Skin of body (tissue), 2 donors: ENCODE measurements around the gene KRT6C. TPM values are rescaled to one million over a fixed set of nuclear protein-coding genes. Genes with fewer than 3 reads are reported as not detected.
"Not testable (repeated sequence)": the region's sequence is repeated elsewhere in the genome, so short reads cannot be mapped to it uniquely, and the experiment has no call there.

ENCODE experiments used
- DNase-seq: peaks from one replicate; lab custom pipeline; 2025; lab: John Stamatoyannopoulos, UW
- total RNA-seq: library from RNA; depleted of rRNA; stranded (reverse); fragments of >200 nt; gene quantifications from one replicate; pipeline ENCODE4 v1.2.3, GENCODE V29; 2014

KRT6C gene
- total RNA-seq, 1 donor from 2014 or later: 3.5 TPM

DNA sequence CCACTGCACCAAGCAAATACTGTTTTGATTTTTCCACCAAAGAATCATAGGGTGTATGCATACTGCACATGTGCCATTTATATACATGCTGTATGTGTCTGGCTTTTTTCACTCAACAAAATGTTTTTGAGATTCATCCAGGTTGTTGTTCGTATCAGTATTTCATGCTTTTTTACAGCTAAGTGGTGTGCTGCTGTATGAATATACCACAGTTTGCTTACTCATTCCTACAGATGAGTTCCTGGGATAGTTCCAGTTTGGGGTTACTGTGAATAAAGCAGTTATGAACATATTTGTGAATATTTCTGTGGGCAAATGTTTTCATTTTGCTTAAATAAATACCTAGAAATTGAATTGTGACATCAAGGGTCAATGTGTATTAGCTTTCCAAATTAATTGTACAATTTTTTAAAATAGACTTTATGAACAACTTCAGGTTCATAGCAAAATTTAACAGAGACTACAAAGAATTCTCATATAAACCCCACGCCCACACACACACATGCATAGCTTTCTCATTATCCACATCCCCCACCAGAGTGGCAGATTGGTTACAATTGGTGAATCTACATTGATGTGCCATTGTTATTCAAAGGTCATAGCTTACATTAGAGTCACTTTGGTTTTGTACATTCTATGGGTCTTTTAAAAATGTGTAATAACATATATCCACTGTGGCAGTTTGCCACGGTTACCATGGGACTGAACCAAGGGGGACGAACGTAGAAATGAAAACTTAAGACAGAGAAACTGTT, 26.4 kb upstream of the KRT6C start:
- DNase-seq: no peak

DNA sequence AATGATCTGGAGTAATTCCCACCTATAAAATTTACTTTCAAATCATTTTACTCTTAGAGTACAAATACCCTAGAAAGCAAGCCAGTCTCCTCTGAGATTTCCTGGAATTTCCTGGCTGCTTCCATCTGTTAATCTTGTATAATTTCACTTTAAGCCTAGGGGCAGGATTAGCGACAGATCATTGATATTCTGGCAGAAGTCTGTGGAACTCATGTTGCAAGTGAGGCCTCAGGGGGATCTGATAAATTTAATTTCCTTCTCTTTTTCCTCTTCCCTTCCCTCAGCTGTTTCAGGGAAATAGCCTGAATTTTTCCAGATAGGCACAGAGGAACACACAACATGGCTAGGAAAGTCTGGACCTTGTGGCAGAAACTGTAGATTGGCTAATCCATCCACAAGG, 25.3 kb upstream of the KRT6C start:
- DNase-seq: no peak

DNA sequence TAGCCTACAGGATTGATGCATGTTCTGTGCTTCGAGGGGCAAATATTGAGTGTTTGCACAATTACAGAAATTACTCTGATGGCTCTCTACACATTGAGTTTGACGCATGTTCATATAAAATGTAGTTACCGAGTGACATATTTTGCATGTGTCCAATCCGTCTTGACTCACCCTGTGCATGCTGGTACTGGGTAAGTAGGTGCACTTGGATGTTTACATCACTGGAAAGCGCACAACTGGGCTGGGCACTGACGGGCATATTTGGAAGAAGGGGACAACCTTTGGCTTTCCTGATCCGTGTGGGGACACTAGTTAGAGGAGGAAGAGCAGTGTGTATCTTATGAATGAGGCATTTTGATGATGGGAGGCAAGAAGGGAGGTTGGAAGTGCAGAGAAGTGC, 24.4 kb upstream of the KRT6C start:
- no peak for DNase-seq

DNA sequence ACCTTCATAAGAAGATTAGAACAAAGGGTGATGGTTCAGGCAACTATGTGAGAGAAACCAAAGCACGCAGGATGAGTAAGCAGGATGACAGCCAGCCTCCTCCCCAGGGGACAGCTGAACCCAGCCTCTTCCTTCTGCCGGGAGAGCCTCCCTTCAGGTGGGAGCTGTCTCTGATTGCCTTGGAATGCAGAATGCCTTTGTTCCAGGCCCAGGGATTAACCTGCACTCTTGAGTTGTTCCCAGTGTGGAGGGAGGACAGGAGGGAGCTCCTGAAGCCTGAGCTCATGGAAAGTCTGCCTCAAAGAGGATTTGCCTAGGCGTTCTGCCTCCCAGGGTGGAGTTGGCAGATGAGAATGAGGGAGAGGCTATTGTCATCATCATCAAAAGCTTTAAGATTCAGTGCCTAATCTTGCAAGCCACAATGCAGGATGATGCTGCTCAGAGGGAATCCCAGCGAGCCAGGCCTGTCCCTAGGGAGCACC, 23.0 kb upstream of the KRT6C start:
- no peak for DNase-seq

DNA sequence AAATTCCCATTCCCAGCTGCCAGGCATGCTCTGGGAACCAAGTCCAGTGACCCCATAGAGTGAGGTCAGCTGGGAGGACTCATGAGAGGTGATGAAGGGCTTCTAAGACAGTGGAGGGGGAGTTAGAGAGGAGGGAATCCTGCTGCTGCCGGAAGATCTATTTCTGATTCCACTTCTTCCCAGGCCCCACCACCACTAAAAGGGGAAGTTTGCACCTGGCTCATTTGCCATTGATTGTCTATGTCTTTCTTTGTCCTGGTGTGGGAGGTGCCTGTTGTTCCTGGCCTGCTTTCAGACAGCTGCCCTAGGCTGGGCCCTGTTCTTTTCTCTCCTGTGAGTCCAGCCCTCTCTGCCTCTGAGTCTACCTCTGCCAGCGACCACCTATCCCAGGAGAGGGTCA, 22.4 kb upstream of the KRT6C start:
- DNase-seq: no peak

DNA sequence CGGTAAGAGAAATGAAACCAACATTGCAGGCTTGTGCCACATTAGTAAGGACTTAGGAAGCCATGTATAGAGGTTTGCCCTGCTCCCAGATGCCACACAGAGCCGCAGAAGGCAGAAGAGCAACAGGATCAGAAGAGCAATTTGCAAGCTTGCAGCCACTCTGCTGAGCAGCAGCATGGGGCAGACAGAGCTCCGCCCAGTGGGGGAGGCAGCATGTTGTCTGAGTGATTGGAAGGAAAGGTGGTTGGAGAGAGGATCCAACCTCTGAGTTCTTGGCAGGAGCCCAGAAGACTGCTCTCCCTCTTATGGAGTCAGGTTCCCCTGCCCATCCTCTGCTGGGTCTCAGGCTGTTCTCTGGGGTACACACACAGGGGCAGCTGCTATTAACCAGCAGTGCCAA, 21.8 kb upstream of the KRT6C start:
- no peak for DNase-seq

DNA sequence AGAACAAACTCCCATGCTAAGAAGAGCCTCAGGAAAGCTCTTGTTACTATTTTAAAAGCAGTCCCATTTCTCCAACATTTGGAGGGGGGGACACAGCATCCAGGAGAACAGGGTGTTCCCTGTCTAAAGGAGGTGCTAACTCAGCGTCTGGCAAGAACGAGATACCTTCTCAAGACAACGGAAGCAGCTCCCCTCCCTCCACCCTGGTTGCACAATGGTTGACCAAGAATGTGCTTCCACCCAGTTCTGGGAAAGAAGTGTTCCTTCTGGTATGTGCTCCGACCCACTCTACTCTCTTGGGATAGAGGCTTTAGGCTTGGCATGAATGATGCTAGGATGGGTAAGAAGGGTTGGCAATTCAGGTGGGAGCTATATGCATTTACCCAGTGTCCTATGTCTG, 20.9 kb upstream of the KRT6C start:
- DNase-seq: no peak

DNA sequence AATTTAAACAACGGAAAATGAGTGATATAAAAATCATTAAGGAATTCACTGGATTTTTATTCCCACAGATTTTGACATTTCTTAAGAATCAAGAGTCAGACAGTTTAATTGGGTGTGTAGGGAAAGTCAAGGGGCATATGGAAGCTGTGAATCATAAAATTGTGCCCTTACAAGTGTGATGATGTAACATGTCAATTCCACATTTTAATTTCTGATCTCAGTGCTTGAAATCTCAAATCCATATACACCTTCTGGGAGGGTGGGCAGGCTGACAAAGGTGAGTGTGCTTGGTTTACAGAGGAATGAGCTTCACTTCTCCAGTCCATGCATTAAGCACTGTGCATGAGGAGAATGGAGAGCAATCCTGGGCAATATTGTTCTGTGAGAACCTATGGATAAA, 20.5 kb upstream of the KRT6C start:
- DNase-seq: no peak

DNA sequence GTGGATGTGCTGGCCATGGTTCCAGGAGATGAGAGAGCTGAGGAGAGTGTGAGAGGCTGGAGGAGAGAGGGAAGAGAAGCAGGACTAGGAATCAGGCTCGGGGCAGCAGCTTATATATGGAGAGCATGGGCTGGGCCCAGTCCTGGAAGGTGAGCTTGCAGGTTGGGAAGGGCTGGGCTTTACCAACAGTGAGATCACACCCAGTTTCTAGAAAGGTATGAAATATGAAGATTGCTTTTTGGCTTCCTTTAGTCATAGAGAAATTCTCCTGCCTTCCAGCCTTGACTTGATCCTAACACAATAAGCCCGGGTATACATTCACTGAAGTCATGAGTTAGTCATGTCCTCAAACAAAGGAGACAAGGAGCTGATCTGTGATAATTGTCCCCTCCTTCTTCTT, 19.6 kb upstream of the KRT6C start, which contains the start of gene KRT6A:
TSS of gene KRT6A (minus strand) at position 86 of the 400 bp plus-strand sequence. CDS start at position 17, 69 bp downstream.
- DNase-seq: no peak

DNA sequence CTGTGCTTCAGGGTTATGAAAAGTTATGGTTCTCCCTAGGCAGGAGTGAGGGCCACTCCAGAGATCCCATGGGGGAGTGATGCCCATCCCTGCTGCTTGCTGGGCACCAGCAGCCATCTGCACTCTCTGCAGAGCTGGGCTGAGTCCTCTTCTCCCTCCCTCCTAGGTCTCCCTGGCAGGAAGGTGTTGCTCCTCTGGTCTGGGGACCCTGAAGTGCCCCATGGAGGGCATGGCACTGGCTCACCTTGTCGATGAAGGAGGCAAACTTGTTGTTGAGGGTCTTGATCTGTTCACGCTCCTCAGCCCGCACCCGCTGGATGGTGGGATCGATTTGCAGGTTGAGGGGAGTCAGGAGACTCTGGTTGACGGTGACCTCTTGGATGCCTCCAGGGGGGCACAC, 18.8 kb upstream of the KRT6C start:
- not testable (repeated sequence) for DNase-seq

DNA sequence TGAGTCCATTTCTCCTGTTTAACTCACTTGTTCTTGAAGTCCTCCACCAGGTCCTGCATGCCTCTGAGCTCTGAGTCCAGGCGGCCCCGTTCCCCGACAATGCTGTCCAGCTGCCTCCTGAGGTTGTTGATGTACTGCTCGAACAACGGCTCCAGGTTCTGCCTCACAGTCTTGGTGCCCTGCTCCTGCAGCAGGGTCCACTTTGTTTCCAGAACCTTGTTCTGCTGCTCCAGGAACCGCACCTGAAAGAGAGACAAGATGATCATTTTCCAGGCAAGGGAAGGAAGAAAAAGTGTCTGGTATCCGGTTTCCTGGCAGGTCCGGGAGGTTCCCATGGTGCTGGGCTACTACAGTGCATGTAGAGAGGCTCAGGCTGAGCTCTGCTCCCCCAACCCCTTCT, 17.9 kb upstream of the KRT6C start:
- not testable (repeated sequence) for DNase-seq

DNA sequence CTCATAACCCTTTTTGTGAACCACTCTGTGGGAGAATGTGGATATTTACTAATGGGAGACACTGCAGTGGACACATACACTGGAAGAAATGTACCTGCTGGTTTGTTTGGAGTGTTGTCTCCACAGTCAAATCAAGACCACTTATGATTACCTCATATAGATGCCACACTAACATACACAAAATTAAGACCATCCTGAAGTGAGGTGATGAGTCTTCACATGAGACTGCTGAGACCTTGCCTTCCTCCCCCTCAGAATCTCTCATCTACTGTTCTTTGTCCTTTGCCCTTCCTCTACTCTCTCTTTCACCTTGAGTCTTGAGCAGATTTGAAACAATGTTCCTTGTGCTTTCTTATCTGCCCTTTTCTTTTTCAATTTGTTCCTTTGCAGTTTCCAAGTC, 15.1 kb upstream of the KRT6C start:
- no peak for DNase-seq

DNA sequence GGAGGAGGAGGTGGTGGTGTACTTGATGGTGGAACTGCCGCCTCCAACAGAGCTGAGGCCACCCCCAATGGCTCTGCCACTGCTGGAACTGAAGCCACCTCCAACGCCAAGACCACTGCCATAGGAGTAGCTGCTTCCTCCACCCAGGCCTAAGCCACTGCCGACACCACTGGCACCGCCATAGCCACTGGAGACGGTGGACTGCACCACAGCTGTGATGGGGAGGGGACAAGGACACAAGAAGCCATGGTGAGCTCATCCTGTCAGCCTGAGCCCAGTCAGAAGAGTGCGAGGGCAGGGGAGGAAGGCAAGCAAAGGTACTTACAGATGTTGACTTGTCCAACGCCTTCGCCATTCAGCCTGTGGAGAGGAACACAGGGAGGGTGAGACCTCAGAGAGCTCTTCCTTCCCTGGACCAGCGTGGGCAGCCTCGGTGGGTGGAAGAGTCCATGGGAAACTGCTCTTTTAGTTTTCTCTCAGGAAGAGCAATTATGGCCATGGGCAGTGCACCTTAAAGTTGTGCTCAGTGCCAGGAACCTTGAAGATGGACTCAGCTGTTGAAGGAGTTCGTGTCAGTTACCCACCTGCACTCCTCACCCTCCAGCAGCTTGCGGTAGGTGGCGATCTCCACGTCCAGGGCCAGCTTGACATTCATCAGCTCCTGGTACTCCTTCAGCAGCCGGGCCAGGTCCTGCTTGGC, 14.3 kb upstream of the KRT6C start:
- DNase-seq: not testable (repeated sequence)

DNA sequence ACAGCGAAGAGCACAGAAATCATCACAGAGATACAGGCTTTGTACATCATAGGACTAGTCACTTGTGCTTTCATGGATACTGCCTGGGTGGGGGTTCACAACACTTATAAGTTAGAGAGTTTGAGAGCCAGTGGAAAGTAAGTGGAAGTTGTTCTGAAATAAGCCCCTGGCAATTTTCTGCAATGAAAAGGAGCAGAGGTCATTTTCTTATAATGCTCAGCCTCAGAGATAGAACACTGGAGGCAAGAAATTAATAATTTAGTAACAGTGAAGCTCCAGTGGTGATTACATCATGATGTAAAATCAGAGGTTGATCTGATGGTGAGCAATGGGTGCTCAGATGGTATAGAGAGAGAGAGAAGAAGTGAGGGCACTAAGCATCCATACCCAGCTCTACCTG, 13.6 kb upstream of the KRT6C start:
- no peak for DNase-seq

DNA sequence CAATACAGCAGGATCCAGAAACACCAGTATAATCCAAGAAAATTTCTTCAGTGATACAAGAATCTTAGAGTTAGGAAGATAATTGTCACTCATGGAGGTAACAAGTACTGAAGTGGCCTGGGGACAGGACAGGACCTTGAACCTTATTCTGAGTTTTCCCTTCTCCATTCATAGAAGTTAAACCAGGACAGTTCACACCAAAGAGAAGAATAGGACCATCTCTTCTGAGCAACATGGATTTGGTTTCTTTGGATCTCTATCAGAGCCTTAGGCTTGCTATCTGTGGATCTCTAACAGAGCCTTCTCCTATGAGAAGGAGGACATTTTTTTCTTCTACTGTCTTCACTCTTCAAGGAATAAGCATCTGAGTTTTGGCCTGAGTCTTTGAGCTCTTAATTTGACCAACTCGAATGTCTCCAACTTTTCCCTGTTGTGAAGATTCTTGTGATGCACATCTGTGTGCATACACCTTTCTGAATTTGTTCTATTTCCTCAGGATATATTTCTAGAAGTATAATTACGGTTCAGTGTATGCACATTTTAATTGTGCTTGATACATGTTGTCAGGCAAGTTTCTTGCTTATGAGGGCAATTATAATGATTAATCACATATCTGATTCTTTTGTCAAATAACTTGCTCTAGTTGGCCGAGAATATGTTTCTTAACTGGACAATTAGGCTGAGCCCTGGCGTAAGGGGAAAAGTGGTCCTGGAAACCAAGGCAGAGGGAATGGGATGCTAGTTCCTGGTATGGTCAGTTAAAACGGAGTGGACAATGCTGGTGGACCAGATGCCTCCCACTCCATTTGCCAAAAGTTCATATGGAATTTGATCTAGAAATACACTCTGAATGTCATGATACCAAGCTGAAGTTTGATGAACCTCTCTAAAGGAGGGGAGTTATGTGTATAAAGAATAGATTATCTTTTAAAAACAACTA, 12.8 kb upstream of the KRT6C start:
- no peak for DNase-seq

DNA sequence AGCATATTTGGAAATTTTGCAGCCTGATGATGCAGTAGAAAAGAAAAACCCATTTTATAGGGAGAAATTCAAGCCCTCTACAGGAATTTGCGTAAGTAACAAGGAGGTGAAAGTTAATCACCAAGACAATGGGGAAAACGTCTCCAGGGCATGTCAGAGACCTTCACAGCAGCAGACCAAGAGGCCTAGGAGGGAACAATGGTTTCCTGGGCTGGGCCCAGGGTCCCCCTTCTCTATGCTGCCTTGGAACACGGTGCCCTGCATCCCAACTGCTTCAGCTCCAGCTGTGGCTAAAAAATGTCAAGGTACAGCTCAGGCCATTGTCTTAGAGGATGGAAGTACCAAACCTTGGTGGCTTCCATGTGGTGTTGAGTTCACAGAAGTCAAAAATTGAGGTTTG, 6.5 kb upstream of the KRT6C start:
- DNase-seq: no peak

DNA sequence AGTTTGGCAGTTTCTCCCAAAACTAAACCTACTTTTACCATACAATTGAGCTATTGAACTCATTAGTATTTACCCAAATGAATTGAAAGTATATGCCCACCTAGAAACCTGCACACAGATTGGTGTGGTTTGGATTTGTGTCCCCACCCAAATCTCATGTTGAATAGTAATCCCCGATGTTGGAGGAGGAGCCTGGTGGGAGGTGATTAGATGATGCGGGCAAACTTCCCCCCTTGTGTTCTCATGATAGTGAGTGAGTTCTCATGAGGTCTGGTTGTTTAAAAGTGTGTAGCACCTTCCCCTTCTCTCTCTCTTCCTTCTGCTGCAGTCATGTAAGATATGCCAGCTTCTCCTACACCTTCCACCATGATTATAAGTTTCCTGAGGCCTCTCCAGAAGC, 4.0 kb upstream of the KRT6C start:
- no peak for DNase-seq

DNA sequence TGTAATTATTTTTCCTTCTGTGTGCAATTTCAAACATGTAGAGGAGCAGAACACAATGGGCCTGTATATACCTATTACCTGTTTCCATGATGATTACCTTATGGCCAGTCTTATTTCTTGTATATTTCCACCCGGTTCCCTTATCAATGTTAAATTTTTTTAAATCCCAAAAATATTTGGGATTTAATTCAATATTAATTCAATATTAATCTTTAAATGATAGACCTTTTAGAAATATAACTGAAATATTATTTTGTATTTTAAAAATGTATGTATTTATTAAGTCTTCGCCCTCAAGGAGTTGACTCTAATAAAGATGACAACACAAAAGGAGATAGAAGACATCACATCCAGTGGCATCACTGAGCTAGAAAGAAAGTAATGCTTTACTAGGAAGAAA, 607 bp upstream of the KRT6C start:
- no peak for DNase-seq

DNA sequence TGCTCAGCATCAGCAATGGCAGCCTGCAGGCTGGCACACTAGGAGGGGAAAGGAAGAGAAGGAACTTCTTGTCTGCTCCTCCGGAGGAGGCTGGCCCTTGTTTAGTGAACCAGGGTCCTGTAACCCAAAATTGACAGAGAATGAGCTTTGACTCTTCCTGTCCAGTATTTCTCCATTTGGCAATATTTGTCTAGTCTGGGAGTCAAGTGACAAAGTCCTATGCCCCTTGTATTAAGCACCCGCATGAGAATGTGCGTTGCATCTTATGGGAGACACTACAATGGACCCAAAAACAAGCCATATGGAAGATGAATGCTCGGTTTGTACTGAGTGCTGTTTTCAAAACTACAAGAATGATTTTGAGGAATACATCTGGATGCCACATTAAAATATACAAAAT, 3.8 kb downstream of the KRT6C start:
- DNase-seq: no peak

DNA sequence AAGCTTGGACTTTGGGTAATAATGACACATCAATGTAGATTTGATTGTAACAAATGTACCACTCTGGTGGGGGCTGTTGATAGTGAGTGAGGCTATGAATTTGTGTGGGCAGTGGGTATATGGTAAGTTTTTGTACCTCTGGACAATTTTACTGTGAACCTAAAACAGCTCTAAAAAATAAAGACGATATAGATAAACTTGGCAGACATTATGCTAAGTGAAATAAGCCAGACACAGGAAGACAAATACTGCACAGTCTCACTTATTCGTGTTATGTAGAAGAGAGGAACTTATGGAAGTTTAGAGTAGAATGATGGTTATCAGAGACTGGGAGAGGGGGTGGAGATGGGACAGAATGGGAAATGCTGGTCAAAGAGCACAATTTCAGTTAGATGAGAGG, 8.7 kb downstream of the KRT6C start:
- no peak for DNase-seq

DNA sequence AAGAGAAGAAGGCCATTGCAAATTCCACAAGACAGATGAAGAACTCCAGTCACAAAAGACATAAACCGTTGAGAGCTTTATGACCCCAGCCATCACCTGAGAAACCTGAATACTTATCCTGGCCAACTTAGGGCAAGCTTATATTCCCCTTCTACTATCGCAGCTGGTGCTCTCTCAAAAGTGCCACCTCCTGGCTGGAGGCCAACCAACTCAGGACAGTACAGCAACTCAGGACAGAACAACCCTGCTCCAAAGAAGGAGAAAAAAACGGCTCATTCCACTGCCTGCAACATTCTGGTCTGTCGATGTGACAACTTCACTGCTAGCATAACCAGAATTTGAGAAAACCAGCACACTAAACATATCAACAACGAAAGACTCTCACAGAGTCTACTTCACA, 11.9 kb downstream of the KRT6C start:
- DNase-seq: no peak

DNA sequence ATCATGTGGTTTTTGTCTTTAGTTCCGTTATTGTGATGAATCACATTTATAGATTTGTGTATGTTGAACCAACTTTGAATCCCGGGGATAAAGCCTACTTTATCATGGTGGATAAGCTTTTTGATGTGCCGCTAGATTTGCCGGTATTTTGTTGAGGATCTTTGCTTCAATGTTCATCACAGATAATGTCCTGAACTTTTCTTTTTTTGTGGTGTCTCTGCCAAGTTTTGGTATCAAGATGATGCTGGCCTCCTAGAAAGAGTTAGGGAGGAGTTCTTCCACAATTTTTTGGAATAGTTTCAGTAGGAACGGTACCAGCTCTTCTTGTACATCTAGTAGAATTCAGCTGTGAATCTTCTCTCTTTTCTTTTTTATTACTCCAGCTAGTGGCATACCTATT, 14.7 kb downstream of the KRT6C start:
- DNase-seq: no peak
